ENCODE results near the gene NDUFV1.
A peak's percentile ranks its signal among the peaks of the same experiment; 100 is the strongest.

The NDUFV1 gene

DNA sequence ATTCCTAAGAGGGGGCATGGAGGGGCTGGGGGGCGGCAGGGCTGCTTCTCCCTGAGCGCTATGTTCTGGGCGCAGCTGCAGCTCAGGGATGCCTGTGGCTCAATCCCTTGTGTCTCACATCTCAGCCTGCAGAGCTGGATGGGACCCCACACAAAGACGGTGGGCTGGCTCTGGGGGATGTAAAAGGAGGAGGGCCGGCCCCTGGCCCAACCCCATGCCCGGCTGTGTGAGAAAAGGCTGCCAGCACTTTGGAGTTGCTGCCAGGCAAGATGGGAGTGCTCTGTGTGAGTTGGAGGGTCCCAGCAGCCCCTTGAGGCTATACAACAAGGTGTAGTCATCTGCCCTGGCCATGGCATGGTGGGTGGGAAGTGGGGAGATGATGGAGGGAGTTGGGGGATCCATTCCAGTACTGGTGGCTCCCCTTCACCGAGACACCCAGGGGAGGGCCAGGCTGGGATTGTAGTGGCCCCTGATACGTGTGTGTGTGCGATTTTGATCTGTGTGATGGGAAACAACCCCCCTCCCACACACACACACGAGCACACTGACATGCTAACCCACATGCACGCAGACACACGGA, 34.1 kb downstream of the NDUFV1 start:
- no peak for DNase-seq (ENCODE audit: low read depth)

DNA sequence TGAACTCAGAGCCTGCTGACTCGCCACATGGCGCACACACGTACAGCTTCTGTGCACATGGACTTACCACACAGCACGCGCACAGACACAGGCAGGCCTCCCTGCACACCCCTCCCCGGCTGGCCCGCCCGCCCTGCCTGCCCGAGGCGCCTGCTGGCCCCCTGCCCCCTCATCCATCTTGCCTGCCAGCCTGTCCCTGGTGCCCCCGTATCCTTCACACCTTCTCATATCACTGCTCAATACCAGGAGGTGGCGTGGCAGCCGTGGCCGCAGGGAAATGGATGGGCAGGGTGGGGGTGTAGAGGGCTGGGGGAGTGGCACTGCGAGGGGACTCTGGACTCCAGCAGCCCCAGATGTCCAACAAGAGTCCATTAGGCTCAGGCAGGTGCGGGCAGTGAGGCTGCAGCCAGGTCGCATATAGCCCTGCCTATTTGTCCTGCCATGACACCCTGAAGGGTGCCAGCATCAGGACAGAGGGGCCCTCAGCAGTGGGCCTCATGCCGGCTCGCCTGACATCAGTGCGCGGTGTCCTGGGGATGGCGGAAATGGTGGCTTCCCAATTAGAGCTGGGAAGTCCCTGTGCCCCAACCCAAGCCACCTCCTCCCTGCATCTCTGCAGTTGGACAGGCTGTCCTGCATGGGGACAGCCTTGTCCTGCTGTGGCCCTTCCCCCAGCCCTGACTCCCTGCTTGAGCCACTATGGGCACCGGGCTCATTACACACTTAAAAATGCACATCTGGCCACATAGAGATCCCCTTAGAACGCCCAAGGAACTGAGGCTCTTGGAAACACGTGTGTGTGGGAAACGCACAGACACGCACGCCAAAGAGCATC, 34.8 kb downstream of the NDUFV1 start:
- no peak for DNase-seq (ENCODE audit: low read depth)

DNA sequence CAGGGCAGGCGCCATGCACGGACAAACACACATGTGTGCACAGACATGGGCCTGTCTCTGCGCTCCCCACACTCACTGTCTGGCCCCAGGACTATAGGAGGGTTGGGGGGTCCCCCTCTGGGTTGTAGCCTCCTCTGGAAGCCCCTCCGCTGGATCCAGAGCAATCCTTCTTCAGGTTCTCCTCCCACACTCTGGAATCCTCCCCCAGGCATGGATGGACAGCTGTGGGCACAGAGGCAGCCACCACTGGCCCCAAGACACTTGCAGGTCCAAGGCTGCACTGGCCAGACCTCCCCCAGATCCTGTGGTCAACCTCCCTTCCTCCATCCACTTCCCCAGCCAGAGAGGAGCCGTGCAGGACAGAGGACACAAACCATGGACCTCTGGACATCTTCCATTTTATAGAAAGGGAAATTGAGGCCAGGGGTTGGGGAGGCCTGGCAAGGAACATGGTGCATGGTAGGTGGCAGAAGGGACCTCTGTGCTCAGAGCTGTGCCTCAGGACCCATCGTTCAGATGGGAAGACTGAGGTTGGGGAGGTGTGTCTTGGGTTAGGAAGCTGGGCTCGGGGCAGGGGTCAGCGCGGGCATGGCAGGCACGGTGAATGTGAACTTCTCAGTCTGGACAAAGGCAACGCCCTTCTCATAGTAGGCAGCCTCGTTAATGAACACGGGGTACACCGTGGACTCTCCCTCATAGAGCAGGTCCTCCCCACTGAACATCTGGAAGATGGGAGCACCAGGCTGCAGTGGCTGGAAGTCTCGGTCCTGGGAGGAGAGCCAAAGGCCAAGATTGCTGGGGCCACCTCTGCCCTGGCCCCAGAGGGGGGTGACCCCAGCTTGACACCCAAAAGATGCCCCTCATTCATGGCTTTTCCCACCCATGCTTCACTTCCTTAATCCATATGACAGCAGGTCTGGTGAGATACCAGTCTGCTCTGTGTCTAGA, 35.7 kb downstream of the NDUFV1 start:
- DNase-seq (ENCODE audit: low read depth): no peak

DNA sequence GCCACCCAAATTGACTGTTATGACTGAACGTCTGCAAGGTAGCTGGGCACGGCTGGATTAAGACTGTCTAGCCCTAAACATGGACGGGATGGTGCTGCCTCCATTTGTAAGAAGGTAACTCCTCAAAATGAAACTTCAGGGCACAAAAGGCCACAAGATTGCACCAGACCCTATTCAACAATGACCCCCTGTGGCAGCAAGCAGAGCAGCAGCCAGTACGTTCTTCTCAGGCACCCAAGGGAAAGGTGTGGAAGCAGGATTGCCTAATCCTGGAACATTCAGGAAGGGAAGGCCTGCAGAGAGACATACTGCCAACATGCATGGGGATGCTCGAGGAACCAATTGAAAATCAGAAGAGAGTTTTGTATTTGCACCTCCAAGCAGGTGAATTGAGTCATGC, 37.3 kb downstream of the NDUFV1 start:
- DNase-seq (ENCODE audit: low read depth): no peak

DNA sequence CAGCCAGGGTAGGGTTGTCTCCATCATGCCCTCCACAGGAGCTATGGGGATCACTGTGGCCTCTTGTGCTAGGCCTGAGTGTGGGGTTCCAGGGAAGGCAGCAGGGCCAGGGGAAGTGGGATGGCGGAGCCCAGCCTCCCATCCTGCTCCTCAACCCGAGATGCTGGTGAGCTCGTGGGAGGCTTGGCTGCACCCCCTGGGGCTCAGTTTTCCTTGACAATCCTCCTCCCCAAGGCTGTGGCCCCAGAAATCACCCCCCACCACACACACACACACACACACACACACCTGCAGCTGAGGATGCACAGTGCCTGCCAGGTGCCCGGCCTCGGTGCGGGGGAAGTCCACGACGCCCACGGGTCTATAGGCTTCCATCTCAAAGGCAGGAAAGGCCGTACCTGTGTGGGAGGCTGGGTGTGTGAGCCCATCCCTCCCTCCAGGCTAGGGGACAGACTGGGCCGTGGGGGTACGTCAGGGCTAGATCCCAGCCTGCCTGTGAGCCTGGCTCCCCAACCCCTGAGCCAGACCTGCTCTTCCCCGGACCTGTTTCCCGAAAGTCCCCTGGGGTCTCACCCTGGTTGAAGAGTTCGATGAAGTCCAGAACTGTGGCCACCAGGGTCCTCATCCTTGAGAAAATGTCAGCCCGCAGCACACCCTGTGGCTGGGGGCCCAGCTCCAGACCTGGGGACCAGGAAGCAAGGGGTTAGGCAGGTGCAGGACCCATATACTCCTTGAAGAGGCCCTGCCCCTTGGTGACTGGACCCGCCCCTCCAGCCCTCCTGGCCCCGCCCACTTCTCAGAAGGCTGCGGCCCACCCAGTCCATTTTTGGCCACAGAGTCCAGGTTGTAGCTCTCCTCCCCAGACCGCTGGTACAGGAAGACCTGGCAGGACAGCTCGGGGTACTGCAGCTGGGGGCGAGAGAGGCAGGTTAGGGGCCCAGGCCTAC, 38.0 kb downstream of the NDUFV1 start:
- DNase-seq (ENCODE audit: low read depth): no peak

DNA sequence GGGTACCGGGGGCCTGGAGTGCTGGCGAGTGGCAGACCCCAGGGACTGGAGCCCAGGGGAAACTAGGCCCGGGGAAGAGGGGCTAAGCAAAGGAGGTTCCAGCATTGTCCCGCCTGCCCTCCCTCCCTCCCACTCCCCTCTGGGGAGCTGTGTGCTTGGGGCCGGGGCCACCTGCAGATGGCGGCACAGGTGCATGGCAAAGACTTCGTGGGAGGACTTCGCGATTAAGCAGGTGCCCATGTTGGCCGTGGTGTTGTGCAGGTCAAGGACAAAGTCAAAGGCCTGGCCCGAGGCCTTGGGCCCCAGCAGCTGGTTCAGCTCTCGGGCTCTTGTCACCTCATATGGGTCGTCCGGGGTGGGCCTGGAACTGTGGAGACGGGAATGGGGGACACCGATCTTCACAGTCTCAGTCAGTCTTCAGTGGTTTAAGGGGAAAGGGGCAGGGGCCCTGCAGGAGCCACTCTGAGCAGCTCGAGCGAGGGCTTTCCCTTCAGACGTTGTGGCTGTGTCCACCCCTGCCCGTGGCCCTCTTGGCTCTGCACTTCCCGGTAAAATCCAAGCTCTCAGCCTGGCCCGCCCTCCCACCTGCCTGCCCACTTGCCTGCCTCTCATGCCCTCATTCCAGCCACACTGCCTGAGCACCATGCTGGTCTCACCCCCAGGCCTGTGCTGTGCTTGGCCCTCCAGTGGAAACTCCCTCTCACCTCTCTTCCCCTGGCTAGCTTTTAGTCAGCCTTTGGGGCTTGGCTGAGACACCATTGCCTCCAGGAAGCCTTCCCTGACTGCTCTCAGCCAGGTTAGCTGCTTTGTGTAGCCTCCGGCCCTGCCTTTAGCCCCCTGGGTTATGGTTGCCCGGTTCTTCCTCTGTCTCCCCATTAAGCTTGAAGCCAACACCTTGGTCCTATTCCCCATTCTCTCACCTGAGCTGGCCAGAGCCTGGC, 39.1 kb downstream of the NDUFV1 start:
- no peak for DNase-seq (ENCODE audit: low read depth)

DNA sequence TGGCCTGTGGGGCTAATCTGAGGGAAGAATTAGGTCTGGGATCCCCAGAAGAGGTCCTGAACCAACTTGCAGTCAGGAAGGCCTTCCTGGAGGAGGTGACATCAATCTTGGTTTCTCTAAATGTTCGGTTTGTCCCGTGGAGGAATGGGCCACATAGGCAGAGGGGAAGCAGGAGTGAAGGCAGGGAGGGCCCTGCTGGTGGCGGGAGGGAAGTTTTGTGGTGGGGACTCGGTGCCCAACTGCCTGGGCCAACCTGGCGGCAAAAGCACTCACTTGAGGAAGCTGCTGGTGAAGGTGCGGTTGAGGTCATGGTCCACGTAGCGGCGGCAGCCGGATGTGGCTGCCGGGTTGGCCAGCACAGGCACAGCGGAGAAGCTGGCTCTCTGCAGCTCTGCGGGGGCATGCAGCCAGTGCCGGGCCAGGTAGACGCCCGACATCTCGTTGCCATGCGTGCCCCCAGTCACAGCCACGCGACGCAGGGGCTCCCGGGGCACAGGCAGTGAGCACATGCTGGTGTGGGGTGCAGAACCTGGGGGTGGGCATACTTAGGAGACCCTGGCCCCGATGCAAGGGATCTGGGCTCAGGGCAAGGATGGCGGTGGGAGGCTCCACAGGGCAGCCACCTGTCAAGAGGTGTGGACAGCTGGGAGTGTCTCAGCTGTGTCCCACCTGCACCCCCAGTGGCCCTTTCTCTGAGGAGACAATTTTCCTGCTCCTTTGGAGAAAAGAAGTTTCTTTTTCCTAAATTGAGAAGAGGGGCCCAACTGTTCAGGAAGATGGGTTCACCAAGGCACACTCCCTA, 40.0 kb downstream of the NDUFV1 start:
- DNase-seq (ENCODE audit: low read depth): no peak

DNA sequence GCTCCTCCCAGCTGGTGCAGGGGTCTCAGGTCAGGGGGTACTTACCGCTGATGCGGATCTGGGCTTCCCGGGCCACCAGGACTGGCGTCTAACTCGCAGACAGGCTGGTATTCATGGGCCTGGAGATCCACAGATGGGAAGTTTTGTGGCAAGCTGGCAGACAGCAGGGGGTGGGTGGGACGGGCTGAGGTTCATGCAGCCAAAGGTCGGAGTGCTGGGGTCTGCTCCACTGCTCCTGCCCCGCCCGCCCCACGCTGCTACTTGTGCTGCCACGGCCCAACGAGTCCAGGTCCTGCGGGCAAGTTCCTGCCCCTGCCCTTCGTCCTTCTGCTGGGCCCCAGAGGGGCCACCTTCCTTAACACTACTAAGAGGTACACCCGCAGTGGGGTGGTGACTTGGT, 40.7 kb downstream of the NDUFV1 start:
- no peak for DNase-seq (ENCODE audit: low read depth)

DNA sequence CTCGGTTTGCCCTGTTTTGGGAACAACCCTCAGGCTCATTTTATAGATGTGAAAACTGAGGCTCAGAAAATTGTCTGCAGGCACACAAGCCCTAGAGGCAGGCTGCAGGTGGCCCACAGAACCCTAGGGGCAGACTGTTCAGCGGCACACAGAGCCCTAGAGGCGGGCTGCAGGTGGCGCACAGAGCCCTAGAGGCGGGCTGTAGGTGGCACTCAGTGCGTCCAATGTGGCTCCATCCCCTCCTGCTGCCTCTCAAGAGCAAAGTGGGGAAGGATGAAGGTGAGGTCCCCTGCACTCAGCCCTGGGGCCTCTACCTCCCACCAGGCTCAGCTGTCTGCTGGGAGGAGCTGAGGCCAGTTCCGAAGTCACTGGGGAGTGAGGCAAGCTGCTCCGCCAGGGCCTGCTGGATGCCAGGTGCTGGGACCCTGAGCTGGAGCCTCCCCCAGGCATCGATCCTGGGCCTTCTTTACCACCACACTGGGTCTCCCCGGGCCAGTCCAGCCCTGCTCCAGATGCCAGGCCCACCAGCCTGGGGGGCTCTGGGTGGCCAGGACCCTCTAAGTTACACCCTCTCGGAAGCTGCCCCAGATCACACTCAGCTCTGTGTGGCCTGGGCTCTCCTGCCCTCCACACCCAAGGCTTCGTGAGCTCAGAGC, 41.5 kb downstream of the NDUFV1 start:
- peak; percentile 24 for DNase-seq (ENCODE audit: low read depth)

DNA sequence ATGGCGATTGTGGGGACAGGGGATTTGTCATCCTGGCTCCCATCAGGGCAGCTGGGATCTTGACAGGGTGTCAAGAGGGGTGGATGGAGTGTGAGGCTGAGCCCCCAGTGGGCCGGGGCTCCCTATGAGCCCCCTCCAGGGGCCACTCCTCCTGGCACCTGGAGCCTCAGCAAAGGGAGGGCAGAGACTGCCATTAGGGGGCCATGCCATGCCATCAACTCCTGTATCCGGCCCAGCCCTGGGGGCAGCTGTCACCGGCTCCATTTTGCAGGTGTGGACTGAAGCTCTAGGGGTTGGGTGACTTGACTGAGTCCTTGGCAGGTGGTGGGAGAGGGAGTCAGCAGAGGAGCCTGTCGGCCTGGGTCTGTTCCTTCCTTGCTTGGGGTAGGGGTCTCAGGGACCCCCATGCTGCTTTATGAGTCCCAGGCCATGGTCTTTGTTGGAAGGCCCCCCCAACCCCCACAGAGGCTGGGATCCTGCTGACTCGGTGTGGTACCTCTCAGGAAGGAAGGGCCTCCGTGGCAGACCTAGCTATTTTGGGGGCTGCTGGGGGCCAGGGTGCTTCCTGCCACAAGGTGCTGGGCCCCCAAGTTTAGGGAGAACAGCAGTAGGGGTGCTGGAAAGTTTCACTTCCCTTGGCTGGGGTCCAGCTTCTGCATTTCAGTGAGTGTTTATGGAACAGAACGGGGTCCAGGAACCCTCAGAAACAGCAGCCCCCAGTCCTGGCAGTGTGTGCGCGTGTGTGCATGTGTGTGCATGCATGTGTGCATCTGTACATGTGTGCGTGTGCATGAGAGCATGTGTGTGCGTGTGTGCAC, 42.3 kb downstream of the NDUFV1 start:
- DNase-seq (ENCODE audit: low read depth): no peak

DNA sequence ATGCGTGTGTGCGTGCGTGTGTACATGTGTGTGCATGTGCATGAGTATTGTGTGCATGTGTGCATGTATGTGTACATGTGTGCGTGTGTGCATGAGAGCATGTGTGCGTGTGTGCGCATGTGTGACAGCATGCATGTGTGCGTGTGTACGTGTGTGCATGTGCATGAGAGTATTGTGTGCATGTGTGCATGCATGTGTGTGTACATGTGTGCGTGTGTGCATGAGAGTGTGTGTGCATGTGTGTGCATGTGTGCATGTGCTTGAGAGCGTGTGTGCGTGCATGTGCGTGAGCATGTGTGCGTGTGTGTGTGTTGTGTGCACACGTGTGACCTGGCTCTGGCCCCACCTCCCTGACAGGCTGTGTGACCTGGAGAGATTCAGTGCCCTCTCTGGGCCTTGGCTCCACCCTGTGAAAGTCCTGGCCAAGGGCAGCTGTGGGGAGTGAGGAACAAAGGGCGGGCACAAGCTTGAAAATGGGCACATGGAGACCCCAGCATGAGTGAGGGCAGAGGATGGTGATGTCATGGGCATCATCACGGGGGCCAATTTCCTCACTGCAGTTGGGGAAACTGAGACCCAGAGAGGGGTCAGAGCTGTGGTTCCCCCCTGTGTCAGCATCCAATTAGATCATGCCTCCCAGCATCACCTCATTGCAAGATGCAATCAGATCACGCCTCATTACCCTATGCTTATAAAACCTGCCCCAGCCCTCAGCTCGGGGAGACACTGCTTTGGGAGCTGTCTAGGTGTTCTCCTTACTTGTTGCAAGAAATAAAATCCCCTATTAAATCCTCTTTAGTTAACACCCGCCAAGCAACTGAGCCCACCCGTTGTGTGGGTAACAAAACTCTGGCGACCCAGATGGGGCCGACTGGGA, 43.1 kb downstream of the NDUFV1 start:
- DNase-seq (ENCODE audit: low read depth): no peak

DNA sequence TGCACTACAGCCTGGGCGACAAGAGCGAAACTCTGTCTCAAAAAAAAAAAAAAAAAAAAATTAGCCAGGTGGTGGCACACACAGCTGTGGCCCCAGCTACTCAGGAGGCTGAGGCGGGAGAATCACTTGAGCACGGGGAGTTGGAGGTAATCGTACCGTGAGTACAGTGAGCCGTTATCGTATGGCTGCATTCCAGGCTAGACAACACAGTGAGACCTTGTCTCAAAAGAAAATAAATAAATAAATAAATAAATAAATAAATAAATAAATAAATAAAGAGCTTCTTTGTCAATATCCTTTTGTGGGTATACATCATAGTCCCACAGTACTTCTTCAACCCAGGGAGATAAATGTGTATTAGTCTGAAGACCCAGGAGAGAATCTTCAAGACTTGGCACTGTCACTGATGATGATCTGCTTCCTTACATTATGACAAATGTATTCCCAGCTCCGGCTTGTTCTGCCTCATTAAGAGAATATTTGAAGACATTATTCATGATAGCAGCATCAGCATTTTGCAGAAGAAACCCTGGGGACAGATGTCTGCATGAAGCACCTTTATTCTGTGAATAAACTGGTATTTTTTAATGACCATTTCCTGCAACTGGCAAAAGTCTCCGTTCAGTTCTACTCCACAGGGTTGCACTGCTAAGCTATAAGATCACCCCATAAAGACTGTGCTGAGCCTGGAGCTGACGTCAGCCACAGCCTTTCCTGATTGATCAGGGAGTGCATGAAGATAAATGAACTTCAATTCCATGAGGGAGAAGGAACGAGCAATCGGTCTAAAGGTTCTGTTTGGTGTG, 45.4 kb downstream of the NDUFV1 start:
- no peak for DNase-seq (ENCODE audit: low read depth)

DNA sequence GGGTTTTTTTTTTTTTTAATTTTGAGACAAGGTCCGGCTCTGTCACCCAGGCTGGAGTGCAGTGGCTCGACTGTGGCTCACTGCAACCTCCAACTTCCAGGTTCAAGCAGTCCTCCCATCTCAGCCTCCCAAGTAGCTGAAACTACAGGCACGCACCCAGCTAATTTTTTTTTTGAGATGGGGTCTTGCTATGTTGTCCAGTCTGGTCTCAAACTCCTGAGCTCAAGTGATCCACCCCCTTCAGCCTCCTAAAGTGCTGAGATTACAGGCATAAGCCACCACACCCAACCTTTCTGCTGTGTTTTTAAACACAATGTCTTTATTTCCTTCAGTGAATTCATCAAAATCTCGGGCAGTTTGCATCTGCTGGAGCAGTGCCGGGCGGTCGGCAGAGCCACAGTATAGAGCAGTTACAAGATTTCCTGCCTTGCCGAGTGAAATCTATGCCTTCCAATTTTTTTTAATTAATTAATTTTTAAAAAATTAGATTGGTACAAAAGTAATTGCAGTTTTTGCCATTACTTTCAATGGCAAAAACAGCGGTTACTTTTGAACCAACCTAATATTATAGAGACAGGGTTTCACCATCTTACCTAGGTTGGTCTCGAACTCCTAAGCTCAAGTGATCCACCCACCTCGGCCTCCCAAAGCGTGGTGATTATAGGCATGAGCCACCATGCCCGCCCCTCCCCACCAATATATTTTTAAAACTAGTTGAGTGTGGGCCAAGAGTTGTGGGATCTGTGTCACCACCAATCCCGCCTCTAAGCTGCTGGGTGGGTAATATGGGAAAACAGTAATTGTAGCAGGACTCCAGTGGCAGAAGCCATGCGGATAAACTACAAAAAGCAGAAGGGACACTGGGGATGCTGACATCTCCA, 46.5 kb downstream of the NDUFV1 start:
- DNase-seq (ENCODE audit: low read depth): no peak

DNA sequence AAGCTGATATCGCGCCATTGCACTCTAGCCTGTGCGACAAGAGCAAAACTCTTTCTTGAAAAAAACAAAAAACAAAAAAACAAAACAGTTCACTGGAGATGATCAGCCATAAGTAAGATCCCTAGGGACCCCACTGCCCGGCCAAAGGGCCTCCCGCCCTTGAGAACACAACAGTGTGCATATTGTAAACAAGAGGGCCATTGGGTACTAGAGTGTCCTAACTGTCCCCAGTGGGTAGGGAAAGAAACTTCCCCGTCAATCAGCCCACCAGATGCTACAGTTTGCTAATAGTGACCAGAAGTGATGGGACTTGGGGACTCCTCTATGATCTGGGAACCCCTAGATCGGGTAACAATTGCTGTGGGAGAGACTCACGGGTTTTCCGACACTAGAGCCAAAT, 47.5 kb downstream of the NDUFV1 start:
- no peak for DNase-seq (ENCODE audit: low read depth)

DNA sequence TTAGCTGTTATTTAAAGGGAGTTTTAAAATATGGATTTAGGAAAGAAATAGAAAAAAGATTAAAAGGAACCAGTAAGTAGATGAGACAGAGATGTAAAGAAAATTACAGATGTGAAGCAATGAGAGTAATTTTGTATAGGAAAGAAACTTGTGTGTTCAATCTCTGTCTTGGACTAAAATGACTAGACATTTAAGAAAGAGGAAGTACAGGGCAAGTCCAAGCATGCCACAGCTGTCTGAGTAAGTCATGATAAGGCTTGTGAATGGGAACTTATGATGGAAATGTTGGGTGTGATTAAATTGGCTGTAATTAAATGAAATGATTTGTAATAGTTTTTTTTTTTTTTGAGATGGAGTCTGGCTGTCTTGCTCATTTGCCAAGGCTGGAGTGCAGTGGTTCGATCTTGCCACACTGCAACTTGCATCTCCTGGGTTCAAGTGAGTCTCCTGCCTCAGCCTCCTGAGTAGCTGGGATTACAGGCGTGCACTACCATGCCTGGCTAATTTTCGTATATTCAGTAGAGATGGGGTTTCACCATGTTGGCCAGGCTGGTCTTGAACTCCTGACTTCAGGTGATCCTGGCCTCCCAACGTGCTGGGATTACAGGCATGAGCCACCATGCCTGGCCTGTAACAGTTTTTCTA, 49.7 kb downstream of the NDUFV1 start:
- no peak for DNase-seq (ENCODE audit: low read depth)
